Adrenal gland (tissue), 5 donors: Measurements from ENCODE around the gene KLHL26.

Source experiments
- POLR2A ChIP-seq, 2 donors: fragments of 450-650 bp; IDR thresholded peaks; one replicate each; pipeline ENCODE4 v1.6.1; 2017; ENCODE audit warnings: antibody characterized with exemption in 2 of 2, mild to moderate bottlenecking in 2 of 2, moderate library complexity in 1 of 2
- TF ChIP-seq, protein P1 (sequence below), 6 experiments: fragments of 450-650 bp in 4 of 6; fragments of 200-600 bp in 2 of 6; sonication (generic) in 1 of 6; IDR thresholded peaks; 1 replicate in 5 of 6; 2 replicates in 1 of 6; pipeline versions ENCODE4 v1.5.1 to v1.8.0; 2016 to 2021; ENCODE audit warnings: antibody characterized with exemption in 6 of 6, mild to moderate bottlenecking in 2 of 6, moderate library complexity in 1 of 6
- donor health status: DM: no; HTN: no; CAD: no.

DNA sequence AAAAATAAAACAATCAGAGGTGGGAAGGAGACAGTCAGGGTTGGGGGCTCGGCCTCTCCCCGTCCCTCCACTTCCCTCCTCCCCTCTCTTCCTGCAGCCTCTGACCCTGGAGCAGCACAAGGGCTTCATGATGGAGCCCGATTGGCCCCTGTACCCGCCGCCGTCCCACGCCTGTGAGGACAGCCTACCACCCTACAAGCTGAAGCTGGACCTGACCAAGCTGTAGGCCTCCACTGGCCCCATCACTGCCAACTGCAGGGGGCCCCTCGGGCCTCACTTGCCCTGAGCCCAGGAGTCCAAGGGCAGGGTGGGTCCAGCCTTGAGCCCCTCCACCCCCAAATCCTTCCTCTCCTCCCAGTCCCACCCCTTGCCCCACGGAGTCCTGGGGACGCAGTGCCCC is 16.5 kb upstream of the KLHL26 start:
- no peak for TF ChIP-seq POLR2A (IDR thresholded peaks at IDR 0.05)
- TF ChIP-seq, protein P1, sequence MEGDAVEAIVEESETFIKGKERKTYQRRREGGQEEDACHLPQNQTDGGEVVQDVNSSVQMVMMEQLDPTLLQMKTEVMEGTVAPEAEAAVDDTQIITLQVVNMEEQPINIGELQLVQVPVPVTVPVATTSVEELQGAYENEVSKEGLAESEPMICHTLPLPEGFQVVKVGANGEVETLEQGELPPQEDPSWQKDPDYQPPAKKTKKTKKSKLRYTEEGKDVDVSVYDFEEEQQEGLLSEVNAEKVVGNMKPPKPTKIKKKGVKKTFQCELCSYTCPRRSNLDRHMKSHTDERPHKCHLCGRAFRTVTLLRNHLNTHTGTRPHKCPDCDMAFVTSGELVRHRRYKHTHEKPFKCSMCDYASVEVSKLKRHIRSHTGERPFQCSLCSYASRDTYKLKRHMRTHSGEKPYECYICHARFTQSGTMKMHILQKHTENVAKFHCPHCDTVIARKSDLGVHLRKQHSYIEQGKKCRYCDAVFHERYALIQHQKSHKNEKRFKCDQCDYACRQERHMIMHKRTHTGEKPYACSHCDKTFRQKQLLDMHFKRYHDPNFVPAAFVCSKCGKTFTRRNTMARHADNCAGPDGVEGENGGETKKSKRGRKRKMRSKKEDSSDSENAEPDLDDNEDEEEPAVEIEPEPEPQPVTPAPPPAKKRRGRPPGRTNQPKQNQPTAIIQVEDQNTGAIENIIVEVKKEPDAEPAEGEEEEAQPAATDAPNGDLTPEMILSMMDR (IDR thresholded peaks at IDR 0.05) = no peak
